ENCODE data around the gene MKRN3. TPM values are rescaled to one million over a fixed set of nuclear protein-coding genes. Genes with fewer than 3 reads are reported as not detected.

MKRN3 gene
- total and polyA plus RNA-seq, 2 of the 8 experiments (the other 6 are each of a cell fraction or from before 2014, with no cell fraction given), result not detected

MicroRNAs within 50 kb of the gene (microRNA counts, 767-probe panel; counts per million panel counts)
- 879 counts per million, percentile 95 among the panel's probes with 10 or more counts for microRNA hsa-miR-4508

Small RNA genes lying within 50 kb of the gene (microRNA-seq; reads per million reads assigned to microRNA genes)
- 0 reads per million in 2 experiments for gene MIR4508 (ENCODE audit: borderline microRNAs expressed in 2 of 2, borderline number of aligned reads in 2 of 2, borderline replicate concordance in 1 of 2)

Small RNA genes lying within 50 kb of the gene (small RNA-seq; reads per million reads assigned to genes)
- gene MIR4508 (ENCODE audit: insufficient read depth), result not detected

Other genes starting within 250 kb of the MKRN3 start
- not detected in 2 replicates for gene GOLGA6L26, start 231.5 kb upstream of the MKRN3 start, total RNA-seq (2021; fragmentation: NEBNext Ultra II Directional; extraction: Animal tissue kit (Norgen Biotek cat#: 25700))
- not detected in 2 replicates for gene GOLGA6L26, start 231.5 kb upstream of the MKRN3 start, polyA plus RNA-seq (2011; rRNA removed)
- 0.11 and 0.17 TPM in 2 replicates for gene GOLGA8S, start 210.9 kb upstream of the MKRN3 start, total RNA-seq (2021; fragmentation: NEBNext Ultra II Directional; extraction: Animal tissue kit (Norgen Biotek cat#: 25700))
- 0.05 TPM in 2 replicates for gene GOLGA8S, start 210.9 kb upstream of the MKRN3 start, polyA plus RNA-seq (2011; rRNA removed)
- not detected in 2 replicates for gene GOLGA6L2, start 118.4 kb upstream of the MKRN3 start, total RNA-seq (2021; fragmentation: NEBNext Ultra II Directional; extraction: Animal tissue kit (Norgen Biotek cat#: 25700))
- gene GOLGA6L2, start 118.4 kb upstream of the MKRN3 start, polyA plus RNA-seq (2011; rRNA removed), result not detected in 2 replicates
- 4.5 TPM in 2 replicates for gene MAGEL2, start 82.2 kb downstream of the MKRN3 start, total RNA-seq (2021; fragmentation: NEBNext Ultra II Directional; extraction: Animal tissue kit (Norgen Biotek cat#: 25700))
- 0.63 and 1.1 TPM in 2 replicates for gene MAGEL2, start 82.2 kb downstream of the MKRN3 start, polyA plus RNA-seq (2011; rRNA removed)
- gene NDN, start 121.6 kb downstream of the MKRN3 start, total RNA-seq (2021; fragmentation: NEBNext Ultra II Directional; extraction: Animal tissue kit (Norgen Biotek cat#: 25700)), result 27.4 and 29.4 TPM in 2 replicates
- 39.3 and 40.9 TPM in 2 replicates for gene NDN, start 121.6 kb downstream of the MKRN3 start, polyA plus RNA-seq (2011; rRNA removed)

Measured in H1 (cell line).